ENCODE data around the gene B4GALNT4.

Gene B4GALNT4

GRCh38 chr11:429391-429790, 60.1 kb downstream of the B4GALNT4 start:
- no peak for TF ChIP-seq EZH2 (optimal IDR thresholded peaks at IDR 0.05; ENCODE audit: low read depth, low read length)
- TF ChIP-seq EZH2phosphoT487 (IDR thresholded peaks at IDR 0.05; ENCODE audit: low read length) = no peak
- TF ChIP-seq CTCF (IDR thresholded peaks at IDR 0.05; ENCODE audit: low read length) = no peak
- peaks cover 22% of the 10 kb centered on the region for H3K27me3 ChIP-seq (replicated peaks; ENCODE audit: insufficient read depth, low read length)
- H3F3A ChIP-seq (ENCODE audit: insufficient read depth, low read length) = no peaks in the 10 kb centered on the region
- no peak overlapping the region for H3K27ac ChIP-seq (ENCODE audit: low read length)
- H3K36me3 ChIP-seq (replicated peaks; ENCODE audit: insufficient read depth, low read length) = no peaks in the 10 kb centered on the region
- H3K79me2 ChIP-seq (ENCODE audit: low read length) = no peaks in the 10 kb centered on the region
- no peak overlapping the region for H3K9ac ChIP-seq (ENCODE audit: low read length)
- H3K4me1 ChIP-seq (ENCODE audit: low read length) = no peaks in the 10 kb centered on the region
- H3K4me2 ChIP-seq (ENCODE audit: low read depth, low read length) = no peak overlapping the region
- no peak for DNase-seq
- no peaks in the 10 kb centered on the region for H3K9me3 ChIP-seq (replicated peaks; ENCODE audit: insufficient read depth, low read length)
- H3K4me3 ChIP-seq (ENCODE audit: low read length) = no peak overlapping the region
- no peaks in the 10 kb centered on the region for H3K9me2 ChIP-seq (replicated peaks; ENCODE audit: insufficient read depth, low read length)
- H2AFZ ChIP-seq (ENCODE audit: low read length) = no peak overlapping the region
- no peaks in the 10 kb centered on the region for H4K20me1 ChIP-seq (ENCODE audit: insufficient read depth, low read length)

DNA sequence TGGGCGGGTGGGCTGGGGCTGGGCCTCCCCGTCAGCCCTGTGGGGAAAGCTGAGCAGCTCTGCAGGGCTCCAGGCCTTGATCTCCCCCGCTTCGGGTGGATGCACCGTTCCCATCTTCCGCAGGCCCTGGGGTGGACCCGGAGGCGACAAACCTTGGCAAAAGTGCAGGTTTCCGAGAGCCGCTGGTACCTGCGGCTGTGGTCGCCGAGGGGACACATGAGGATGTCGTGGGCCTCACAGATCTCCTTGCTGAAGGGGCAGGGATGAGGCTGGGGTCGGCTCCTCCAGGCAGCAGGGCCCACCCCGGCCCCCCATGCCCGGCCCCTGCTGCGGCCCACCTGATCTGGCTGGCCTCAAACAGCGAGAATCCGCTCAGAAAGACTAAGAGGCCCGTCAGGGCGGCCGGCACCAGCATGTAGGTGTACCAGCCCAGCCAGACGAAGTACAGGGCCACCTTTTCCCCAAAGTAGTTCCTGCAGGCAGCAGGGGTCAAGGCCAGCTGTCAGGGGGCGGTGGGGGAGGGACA, 60.7 kb downstream of the B4GALNT4 start:
- Histone ChIP-seq H3K9ac (ENCODE audit: low read length) (no peak overlapping the region), H3K27ac (ENCODE audit: low read length) (no peak overlapping the region), H3K9me3 (replicated peaks; ENCODE audit: insufficient read depth, low read length) (no peaks in the 10 kb centered on the region), H3K36me3 (replicated peaks; ENCODE audit: insufficient read depth, low read length) (no peaks in the 10 kb centered on the region), H3F3A (ENCODE audit: insufficient read depth, low read length) (no peaks in the 10 kb centered on the region), H3K4me2 (ENCODE audit: low read depth, low read length) (no peak overlapping the region), H3K79me2 (ENCODE audit: low read length) (no peaks in the 10 kb centered on the region), H4K20me1 (ENCODE audit: insufficient read depth, low read length) (no peaks in the 10 kb centered on the region), H3K27me3 (replicated peaks; ENCODE audit: insufficient read depth, low read length) (peaks cover 17% of the 10 kb centered on the region), H2AFZ (ENCODE audit: low read length) (no peak overlapping the region), H3K4me1 (ENCODE audit: low read length) (no peaks in the 10 kb centered on the region), H3K4me3 (ENCODE audit: low read length) (no peak overlapping the region), H3K9me2 (replicated peaks; ENCODE audit: insufficient read depth, low read length) (no peaks in the 10 kb centered on the region)
- TF ChIP-seq EZH2phosphoT487 (IDR thresholded peaks at IDR 0.05; ENCODE audit: low read length) (no peak), EZH2 (optimal IDR thresholded peaks at IDR 0.05; ENCODE audit: low read depth, low read length) (no peak), CTCF (IDR thresholded peaks at IDR 0.05; ENCODE audit: low read length) (no peak)
- DNase-seq = no peak
